GM21528 (cell line): Measurements from ENCODE around the gene SPAG8.

ENCODE experiments used
- ATAC-seq: cut with Tn5 transposase; IDR thresholded peaks from one replicate; pipeline ENCODE4 v1.9.1; 2021; ENCODE audit warnings: mild to moderate bottlenecking, moderate library complexity; ENCODE audit not compliant: unreplicated experiment, low FRiP score

The SPAG8 gene

DNA sequence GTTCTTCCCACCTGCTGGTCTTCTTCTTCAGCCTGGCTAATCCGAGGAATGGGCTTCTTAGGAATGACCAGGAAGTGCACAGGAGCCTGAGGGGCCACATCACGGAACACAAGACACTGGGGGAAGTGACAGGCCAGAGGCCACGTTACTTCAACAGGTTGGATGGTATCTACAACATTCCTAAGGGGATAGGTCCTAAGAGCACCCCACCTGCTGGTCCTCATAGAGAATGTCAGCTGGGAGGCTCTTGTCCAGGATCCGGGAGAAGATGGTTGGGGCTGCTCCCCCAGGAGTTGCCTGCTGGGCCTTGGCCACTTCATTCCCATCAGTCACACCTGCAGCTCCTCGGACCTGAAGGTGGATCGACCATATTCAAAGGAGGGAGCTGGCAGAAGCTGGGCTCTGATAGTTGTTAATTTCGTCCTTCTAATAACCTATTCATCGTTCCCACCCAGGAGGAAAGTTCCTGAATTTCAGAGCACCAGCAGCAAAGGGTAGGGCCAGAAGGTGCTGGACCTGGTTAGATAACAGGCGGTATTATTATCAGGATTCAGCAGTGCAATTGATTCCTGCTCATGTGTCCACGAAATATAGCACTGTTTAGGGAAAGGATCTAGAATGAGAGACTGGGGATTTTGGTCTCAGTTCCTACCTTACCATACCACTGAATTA, 1.5 kb upstream of the SPAG8 start:
- ATAC-seq: no peak

GRCh38 chr9:35811381-35812024, 559 bp downstream of the SPAG8 start:
- no peak for ATAC-seq

GRCh38 chr9:35810122-35810521, 1.9 kb downstream of the SPAG8 start:
- ATAC-seq: no peak

DNA sequence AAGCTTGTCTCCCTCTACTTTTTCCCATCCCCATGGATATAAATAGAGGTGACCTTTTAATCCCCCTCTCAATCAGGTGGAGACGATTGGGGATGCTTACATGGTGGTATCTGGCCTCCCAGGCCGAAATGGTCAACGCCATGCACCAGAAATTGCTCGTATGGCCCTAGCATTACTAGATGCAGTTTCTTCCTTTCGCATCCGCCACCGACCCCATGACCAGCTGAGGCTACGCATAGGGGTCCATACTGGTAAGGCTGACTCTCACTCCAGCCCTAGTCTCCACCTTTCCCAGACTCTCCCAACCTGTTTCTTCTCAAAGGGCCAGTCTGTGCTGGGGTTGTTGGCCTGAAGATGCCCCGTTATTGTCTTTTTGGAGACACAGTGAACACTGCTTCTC, 3.6 kb downstream of the SPAG8 start:
- no peak for ATAC-seq

- ATAC-seq: no peak
These were observed 6.0 kb downstream of the SPAG8 start for GRCh38 chr9:35806101-35806500.

DNA sequence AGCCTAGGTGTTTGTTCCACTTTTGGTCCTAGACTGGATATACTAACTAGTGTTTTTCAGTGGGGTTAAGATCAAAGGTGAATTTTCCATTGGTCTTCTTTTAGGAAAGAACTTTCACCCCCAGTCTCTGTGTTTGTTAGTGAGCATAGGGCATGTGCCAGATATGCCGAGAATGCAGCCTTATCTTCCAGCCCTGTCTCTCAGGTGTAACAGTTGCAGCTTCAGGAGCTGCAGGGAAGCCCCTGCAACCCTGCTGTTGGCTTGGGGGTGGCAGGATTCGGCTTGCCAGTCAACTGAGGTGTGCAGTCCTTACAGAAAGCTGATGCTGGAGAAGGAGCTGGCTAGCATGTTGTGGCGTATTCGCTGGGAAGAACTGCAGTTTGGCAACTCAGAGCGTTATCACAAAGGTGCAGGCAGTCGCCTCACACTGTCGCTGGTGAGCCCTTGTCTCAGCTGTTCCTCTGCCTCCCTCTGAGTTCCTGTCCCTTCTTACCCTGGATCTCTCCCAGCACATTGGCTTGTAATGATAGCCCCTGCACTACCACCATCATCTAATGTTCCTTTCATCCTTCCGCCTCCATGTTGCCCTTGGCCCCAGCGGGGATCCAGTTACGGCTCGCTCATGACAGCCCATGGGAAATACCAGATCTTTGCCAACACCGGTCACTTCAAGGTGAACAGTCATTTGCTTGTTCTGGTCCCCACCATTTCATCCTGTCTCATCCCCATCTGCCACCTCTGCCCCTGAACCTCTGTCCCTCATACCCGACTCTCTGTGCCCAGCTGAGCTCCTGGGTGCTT, 10.5 kb downstream of the SPAG8 start:
- ATAC-seq: no peak

GRCh38 chr9:35800530-35800929, 11.5 kb downstream of the SPAG8 start:
- ATAC-seq: no peak

GRCh38 chr9:35798658-35799374, 13.2 kb downstream of the SPAG8 start:
- no peak for ATAC-seq

- ATAC-seq: no peak
These were observed 14.6 kb downstream of the SPAG8 start for GRCh38 chr9:35797311-35798109.

- no peak for ATAC-seq
These were observed 16.4 kb downstream of the SPAG8 start for GRCh38 chr9:35795695-35796094.

GRCh38 chr9:35793461-35793860, 18.6 kb downstream of the SPAG8 start:
- no peak for ATAC-seq

GRCh38 chr9:35792826-35793225, 19.2 kb downstream of the SPAG8 start:
- no peak for ATAC-seq

DNA sequence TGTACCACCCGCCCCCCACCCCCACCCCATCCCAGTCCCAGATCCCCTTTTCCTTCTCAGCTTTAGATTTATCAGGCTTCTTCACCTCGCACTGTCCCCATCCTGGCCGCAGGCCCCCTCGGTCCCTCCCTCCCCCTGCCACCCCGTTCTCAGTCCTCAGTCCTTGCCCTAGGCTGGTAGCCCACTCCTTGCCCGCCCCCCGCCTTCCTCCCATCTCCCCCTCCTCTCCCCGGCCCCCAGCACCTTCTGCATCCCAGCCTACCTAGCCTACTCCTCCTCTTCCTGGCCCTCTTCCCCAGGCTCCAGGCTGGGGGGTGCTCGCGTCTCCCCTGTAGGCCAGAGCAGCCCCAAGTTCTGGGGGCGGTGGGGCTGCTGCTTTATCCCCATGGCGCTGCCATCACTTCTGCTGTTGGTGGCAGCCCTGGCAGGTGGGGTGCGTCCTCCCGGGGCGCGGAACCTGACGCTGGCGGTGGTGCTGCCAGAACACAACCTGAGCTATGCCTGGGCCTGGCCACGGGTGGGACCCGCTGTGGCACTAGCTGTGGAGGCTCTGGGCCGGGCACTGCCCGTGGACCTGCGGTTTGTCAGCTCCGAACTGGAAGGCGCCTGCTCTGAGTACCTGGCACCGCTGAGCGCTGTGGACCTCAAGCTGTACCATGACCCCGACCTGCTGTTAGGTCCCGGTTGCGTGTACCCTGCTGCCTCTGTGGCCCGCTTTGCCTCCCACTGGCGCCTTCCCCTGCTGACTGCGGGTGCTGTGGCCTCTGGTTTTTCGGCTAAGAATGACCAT, 19.8 kb downstream of the SPAG8 start:
- no peak for ATAC-seq

DNA sequence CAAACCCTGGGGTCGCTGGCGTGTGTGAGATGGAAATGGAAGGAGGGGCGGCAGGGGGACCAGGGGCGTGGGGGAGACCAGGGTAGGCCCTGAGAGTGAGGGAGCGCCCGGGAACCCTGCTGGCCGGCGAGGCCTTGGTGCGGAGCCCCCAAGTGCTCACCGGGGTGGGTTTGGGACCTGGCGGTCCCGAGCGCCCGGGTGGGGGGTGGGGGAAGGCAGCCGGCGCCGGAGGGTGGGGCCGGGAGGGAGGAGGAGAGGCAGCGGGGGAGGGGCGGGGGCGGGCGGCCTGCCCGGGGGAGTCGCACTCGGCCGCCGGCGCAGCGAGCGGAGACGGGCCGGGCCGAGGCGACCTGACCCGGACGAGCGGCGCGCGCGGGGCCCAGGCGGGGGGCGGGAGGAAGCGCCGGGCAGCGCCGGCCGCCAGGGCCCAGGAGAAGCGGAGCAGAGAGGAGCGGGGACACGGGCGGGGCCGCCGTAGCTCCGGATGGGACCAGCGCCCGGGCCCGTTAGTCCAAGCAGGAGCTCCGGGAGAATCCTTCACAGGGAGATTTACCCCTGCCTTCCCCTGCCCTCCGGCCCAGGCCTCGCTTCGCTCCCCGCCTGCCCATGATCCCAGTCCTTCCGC, 20.7 kb downstream of the SPAG8 start, which contains the start of gene NPR2:
Gene NPR2, plus strand, starts transcription at position 295 of the 625 bp plus-strand sequence. CDS start 818 bp downstream, outside the sequence.
- ATAC-seq: no peak

DNA sequence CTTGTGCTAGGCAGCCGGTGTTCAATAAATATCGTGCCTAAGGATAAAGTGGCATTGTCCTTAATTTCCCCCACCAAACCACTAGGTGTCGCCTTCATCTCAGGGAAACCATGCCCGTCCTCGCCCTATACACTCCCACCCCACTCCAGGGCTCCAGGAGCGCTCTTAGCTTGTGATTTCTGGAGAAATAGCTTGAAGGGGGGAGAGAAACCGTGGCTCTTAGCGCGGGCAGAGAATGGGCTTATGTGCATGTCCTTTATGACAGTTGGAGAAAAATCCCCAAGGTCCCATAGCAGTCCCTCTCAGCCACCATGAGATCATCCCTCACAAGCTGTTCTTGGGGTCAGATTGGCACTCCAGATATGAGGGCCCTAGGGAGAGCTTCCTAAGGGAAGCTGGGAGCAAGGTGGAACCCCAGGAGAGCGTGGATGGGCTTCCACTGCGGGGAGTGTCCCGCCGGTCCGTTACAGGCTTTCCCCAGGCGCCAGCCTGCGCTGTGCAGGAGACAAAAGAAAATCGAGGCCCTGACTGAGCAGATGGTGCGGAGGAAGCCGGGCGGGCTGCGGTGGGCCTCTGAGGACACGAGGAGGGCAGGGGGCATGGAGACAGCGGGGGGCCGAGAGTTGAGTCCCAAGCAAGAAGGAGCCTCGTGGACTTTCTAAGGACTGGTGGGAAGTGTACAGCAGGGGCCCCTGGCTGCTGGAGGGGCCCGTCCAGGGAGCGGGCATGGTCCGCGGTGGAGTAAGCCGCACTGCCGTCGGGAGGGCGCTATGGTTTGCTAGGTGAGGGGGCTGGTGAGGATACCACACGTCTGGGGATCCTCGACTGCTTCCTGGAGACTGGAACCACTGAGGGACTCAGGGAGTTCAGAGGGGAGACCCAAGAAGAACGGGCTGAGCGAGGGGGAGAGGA, 21.4 kb downstream of the SPAG8 start:
- no peak for ATAC-seq

DNA sequence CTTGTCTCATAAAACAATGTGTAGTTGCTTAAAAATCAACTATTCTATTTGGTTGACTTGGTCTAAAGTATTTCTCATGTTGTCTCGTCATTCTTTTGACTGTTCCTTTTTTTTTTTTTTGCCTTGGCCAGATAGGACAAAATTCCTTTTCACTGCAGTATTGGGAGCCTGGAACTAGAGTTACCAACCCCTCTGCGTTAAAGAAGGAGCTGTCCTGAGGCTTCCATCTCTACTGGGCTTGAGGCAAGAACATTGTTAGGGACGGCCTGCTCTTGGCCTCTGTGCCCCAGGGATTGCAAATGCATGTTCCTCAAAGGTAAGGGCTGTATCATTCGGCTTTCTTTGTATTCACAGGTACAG, 22.1 kb downstream of the SPAG8 start:
- ATAC-seq: no peak

- no peak for ATAC-seq
These were observed 22.5 kb downstream of the SPAG8 start for GRCh38 chr9:35789541-35789940.

- no peak for ATAC-seq
These were observed 28.6 kb downstream of the SPAG8 start for GRCh38 chr9:35783418-35783817.
